ENCODE measurements around the gene TIMM13.

TIMM13 gene

DNA sequence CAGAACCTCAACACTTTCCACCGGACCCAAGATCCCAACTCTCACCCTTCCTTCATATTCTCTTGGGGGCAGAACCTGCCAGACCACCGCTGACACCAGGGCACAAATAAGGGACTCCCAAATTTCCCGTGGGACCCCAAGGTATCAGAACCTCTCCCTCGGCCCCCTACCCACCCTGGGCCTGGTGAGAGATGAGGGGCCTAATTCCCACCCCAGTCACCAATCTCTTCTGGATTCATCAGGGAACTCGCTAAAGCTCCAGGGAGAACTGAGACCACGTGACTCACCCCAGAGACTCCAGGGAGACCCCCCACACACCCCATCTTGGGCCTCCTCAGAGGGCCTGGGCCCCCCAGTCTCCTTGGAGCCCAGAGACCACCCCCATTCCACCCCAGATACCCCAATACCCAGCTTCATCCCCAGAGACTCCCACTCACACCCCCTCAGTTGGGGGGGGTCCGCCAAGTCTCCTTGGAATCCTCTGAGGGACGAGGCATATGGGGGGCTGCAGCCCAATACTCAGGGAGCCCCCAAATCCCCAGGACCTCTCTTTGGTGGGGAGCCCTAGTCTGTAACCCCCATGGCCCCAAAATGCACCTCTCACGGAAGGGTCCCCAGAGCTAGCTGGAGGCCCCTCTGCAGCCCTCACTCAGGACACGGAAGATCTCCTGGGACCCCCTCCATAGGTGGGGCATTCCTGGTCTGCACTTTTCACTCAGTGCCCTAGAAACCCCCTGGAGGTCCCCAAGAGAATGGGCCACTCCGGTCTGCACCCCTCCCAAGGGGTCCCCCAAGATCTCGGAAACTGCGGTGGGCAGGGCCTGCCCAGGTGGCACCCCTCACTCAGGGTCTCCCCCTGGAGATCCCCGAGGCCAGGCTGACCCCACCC, 27.8 kb upstream of the TIMM13 start:
- H3K27me3 ChIP-seq (ENCODE audit: control insufficient read depth in 2 of 2, insufficient read depth in 2 of 2, low read length in 2 of 2) = no peaks in the 10 kb centered on the region
- no peak overlapping the region for H3K27ac ChIP-seq (ENCODE audit: low read depth in 2 of 2, low read length in 2 of 2)
- peak overlapping the region; percentile 63 to 78 for H3K9ac ChIP-seq (ENCODE audit: low read depth in 1 of 2, low read length in 2 of 2)
- H3K36me3 ChIP-seq (ENCODE audit: control insufficient read depth in 2 of 2, insufficient read depth in 2 of 2, low read length in 2 of 2) = no peaks in the 10 kb centered on the region
- no peaks in the 10 kb centered on the region for H3K9me3 ChIP-seq (ENCODE audit: control insufficient read depth in 2 of 2, low read length in 2 of 2)
- H3K4me3 ChIP-seq (ENCODE audit: low read length in 2 of 2) = peak overlapping the region; percentile 76 to 79
- peaks cover 7 to 11% of the 10 kb centered on the region in 2 donors for H3K4me1 ChIP-seq (ENCODE audit: control insufficient read depth in 2 of 2, insufficient read depth in 2 of 2, low read length in 2 of 2)

DNA sequence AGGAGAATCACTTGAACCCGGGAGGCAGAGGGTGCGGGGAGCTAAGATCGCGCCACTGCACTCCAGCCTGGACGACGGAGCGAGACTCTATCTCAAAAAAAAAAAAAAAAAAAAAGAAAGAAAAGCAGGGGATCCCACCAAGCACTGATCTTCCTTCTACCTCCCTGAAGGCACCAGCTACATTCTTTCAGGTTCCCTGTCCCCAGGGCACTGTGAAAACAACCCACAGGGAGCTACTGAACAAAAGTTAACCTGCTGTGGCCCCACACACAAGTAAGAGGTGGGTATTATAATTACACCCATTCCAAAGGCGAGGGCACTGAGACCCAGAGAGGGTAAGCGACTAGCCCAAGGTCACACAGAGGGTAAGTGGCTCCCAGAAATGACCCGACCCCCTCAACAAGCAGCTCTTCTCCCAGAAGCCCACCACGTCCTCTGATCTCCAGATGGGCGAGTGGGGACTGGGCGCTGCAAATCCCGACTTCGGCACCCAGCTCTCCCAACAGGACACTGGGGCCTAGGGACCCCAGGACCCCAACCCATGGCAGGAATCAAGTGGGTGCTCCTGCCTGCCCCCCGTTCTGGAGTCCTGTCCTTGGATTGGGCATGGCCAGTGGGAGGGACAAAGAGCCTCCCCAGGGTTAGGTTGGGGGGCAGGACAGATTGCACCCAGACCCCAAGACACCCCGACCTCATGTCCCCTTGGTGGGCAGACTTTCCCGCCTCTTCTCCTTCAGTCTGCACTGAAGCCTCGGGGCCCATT, 27.0 kb upstream of the TIMM13 start:
- H3K27ac ChIP-seq (ENCODE audit: low read depth in 2 of 2, low read length in 2 of 2) = no peak overlapping the region
- no peaks in the 10 kb centered on the region for H3K9me3 ChIP-seq (ENCODE audit: control insufficient read depth in 2 of 2, low read length in 2 of 2)

GRCh38 chr19:2453431-2454025, 26.1 kb upstream of the TIMM13 start:
- Histone ChIP-seq H3K9me3 (ENCODE audit: control insufficient read depth in 2 of 2, low read length in 2 of 2) (no peaks in the 10 kb centered on the region), H3K27ac (ENCODE audit: low read depth in 2 of 2, low read length in 2 of 2) (no peak overlapping the region), H3K27me3 (ENCODE audit: control insufficient read depth in 2 of 2, insufficient read depth in 2 of 2, low read length in 2 of 2) (no peaks in the 10 kb centered on the region), H3K36me3 (ENCODE audit: control insufficient read depth in 2 of 2, insufficient read depth in 2 of 2, low read length in 2 of 2) (no peaks in the 10 kb centered on the region), H3K4me1 (ENCODE audit: control insufficient read depth in 2 of 2, insufficient read depth in 2 of 2, low read length in 2 of 2) (peaks cover 7 to 11% of the 10 kb centered on the region in 2 donors), H3K4me3 (ENCODE audit: low read length in 2 of 2) (no peak overlapping the region), H3K9ac (ENCODE audit: low read depth in 1 of 2, low read length in 2 of 2) (no peak overlapping the region)

More for the DNA sequence above, 27.0 kb upstream of the TIMM13 start:
- Histone ChIP-seq H3K27me3 (ENCODE audit: control insufficient read depth in 2 of 2, insufficient read depth in 2 of 2, low read length in 2 of 2) (no peaks in the 10 kb centered on the region), H3K36me3 (ENCODE audit: control insufficient read depth in 2 of 2, insufficient read depth in 2 of 2, low read length in 2 of 2) (no peaks in the 10 kb centered on the region), H3K4me3 (ENCODE audit: low read length in 2 of 2) (no peak overlapping the region), H3K9ac (ENCODE audit: low read depth in 1 of 2, low read length in 2 of 2) (no peak overlapping the region), H3K4me1 (ENCODE audit: control insufficient read depth in 2 of 2, insufficient read depth in 2 of 2, low read length in 2 of 2) (peaks cover 7 to 11% of the 10 kb centered on the region in 2 donors)

DNA sequence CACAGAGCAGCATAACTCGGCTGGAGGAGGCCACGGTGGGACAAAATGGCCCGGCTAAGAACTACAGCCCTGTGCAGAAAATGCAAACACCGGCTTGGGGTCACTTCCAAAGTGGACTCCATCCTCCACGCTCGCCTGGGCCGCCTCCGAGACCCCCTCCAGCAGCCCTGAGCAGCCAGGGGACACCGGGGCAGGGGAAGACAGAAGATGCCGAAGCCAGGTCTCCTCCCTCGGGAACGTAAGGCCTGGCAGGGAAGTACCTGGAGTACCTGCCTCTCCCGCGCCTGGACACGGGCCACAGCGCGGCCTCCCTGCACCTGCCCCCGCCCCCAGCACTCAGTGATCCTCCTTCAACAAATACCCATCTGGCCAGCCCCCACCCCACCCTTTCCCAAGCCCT, 24.4 kb upstream of the TIMM13 start:
- Histone ChIP-seq H3K36me3 (ENCODE audit: control insufficient read depth in 2 of 2, insufficient read depth in 2 of 2, low read length in 2 of 2) (no peaks in the 10 kb centered on the region), H3K9ac (ENCODE audit: low read depth in 1 of 2, low read length in 2 of 2) (no peak overlapping the region), H3K27me3 (ENCODE audit: control insufficient read depth in 2 of 2, insufficient read depth in 2 of 2, low read length in 2 of 2) (no peaks in the 10 kb centered on the region), H3K9me3 (ENCODE audit: control insufficient read depth in 2 of 2, low read length in 2 of 2) (no peaks in the 10 kb centered on the region), H3K4me1 (ENCODE audit: control insufficient read depth in 2 of 2, insufficient read depth in 2 of 2, low read length in 2 of 2) (peaks cover 7 to 8% of the 10 kb centered on the region in 2 donors), H3K4me3 (ENCODE audit: low read length in 2 of 2) (no peak overlapping the region), H3K27ac (ENCODE audit: low read depth in 2 of 2, low read length in 2 of 2) (no peak overlapping the region)

- Histone ChIP-seq H3K4me3 (ENCODE audit: low read length in 2 of 2) (no peak overlapping the region), H3K27ac (ENCODE audit: low read depth in 2 of 2, low read length in 2 of 2) (no peak overlapping the region), H3K4me1 (ENCODE audit: control insufficient read depth in 2 of 2, insufficient read depth in 2 of 2, low read length in 2 of 2) (peaks cover 7 to 8% of the 10 kb centered on the region in 2 donors), H3K9me3 (ENCODE audit: control insufficient read depth in 2 of 2, low read length in 2 of 2) (no peaks in the 10 kb centered on the region), H3K27me3 (ENCODE audit: control insufficient read depth in 2 of 2, insufficient read depth in 2 of 2, low read length in 2 of 2) (no peaks in the 10 kb centered on the region), H3K9ac (ENCODE audit: low read depth in 1 of 2, low read length in 2 of 2) (no peak overlapping the region), H3K36me3 (ENCODE audit: control insufficient read depth in 2 of 2, insufficient read depth in 2 of 2, low read length in 2 of 2) (no peaks in the 10 kb centered on the region)
Observed at GRCh38 chr19:2451138-2451537, 23.8 kb upstream of the TIMM13 start.

- Histone ChIP-seq H3K27me3 (ENCODE audit: control insufficient read depth in 2 of 2, insufficient read depth in 2 of 2, low read length in 2 of 2) (no peaks in the 10 kb centered on the region), H3K9ac (ENCODE audit: low read depth in 1 of 2, low read length in 2 of 2) (no peak overlapping the region), H3K27ac (ENCODE audit: low read depth in 2 of 2, low read length in 2 of 2) (no peak overlapping the region), H3K4me3 (ENCODE audit: low read length in 2 of 2) (no peak overlapping the region), H3K9me3 (ENCODE audit: control insufficient read depth in 2 of 2, low read length in 2 of 2) (no peaks in the 10 kb centered on the region), H3K36me3 (ENCODE audit: control insufficient read depth in 2 of 2, insufficient read depth in 2 of 2, low read length in 2 of 2) (peaks cover 0 to under 1% of the 10 kb centered on the region in 2 donors), H3K4me1 (ENCODE audit: control insufficient read depth in 2 of 2, insufficient read depth in 2 of 2, low read length in 2 of 2) (no peaks in the 10 kb centered on the region)
Observed at GRCh38 chr19:2449019-2449418, 21.6 kb upstream of the TIMM13 start.

DNA sequence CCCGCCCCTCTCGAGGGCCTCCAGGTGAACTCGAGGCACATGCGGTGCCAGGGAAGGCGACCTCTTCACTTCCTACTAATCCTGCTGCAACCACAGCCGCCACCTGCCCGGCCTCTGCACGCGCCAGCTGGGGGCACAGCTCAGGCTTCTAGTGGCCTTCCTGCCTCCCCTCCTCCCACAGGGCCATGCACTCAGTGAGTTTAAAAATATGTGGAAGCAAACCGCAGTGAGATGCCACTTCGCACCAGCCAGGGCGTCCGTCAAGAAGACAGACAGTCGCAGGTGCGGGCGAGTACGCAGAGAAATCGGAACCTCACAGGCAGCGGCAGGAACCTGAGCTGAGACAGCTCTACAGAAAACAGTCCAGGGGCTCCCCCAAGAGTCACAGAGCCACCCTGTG, 19.0 kb upstream of the TIMM13 start:
- Histone ChIP-seq H3K27me3 (ENCODE audit: control insufficient read depth in 2 of 2, insufficient read depth in 2 of 2, low read length in 2 of 2) (no peaks in the 10 kb centered on the region), H3K36me3 (ENCODE audit: control insufficient read depth in 2 of 2, insufficient read depth in 2 of 2, low read length in 2 of 2) (peaks cover 0 to 8% of the 10 kb centered on the region in 2 donors), H3K4me3 (ENCODE audit: low read length in 2 of 2) (no peak overlapping the region), H3K4me1 (ENCODE audit: control insufficient read depth in 2 of 2, insufficient read depth in 2 of 2, low read length in 2 of 2) (no peaks in the 10 kb centered on the region), H3K27ac (ENCODE audit: low read depth in 2 of 2, low read length in 2 of 2) (no peak overlapping the region), H3K9ac (ENCODE audit: low read depth in 1 of 2, low read length in 2 of 2) (no peak overlapping the region), H3K9me3 (ENCODE audit: control insufficient read depth in 2 of 2, low read length in 2 of 2) (no peaks in the 10 kb centered on the region)

DNA sequence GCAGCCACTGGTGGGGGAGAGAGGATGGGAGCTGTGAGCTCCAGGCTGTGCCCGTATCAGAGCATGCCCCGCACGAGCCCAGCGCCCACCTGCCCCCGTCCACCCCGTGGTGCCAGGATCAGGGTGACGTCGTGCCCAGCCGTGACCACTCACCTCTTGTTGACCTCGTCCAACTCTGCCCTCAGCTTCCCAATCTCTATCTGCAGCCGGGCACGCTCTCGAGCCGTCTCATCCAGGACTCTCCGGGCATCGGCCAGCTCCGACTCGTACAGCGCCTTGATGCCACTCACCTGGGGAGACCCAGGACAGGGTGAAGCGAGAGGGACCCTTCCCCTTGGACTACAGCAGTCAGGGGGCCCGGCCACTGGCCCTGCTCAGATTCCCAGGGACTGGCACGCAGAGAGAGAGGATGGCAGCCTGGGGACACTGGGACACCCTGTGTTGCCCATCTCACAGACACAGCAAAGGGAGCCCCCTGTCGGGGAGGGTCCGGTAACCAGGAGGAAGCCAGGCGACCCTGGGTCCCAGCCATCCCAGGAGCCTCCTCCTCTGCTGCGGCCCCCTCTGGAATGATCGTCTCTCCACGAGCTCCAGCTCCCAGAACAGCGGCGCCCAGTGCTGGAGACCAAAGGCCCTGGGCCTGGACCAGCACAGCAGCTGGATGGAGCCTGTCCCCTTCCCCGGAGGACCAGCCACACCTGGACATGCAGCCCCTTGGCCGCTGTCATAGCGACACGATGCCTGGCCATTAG, 17.0 kb upstream of the TIMM13 start:
- no peak overlapping the region for H3K9ac ChIP-seq (ENCODE audit: low read depth in 1 of 2, low read length in 2 of 2)
- no peak overlapping the region for H3K27ac ChIP-seq (ENCODE audit: low read depth in 2 of 2, low read length in 2 of 2)
- H3K27me3 ChIP-seq (ENCODE audit: control insufficient read depth in 2 of 2, insufficient read depth in 2 of 2, low read length in 2 of 2) = no peaks in the 10 kb centered on the region
- peaks cover 0 to 8% of the 10 kb centered on the region in 2 donors for H3K36me3 ChIP-seq (ENCODE audit: control insufficient read depth in 2 of 2, insufficient read depth in 2 of 2, low read length in 2 of 2)
- H3K4me3 ChIP-seq (ENCODE audit: low read length in 2 of 2) = no peak overlapping the region
- no peaks in the 10 kb centered on the region for H3K9me3 ChIP-seq (ENCODE audit: control insufficient read depth in 2 of 2, low read length in 2 of 2)
- H3K4me1 ChIP-seq (ENCODE audit: control insufficient read depth in 2 of 2, insufficient read depth in 2 of 2, low read length in 2 of 2) = no peaks in the 10 kb centered on the region

DNA sequence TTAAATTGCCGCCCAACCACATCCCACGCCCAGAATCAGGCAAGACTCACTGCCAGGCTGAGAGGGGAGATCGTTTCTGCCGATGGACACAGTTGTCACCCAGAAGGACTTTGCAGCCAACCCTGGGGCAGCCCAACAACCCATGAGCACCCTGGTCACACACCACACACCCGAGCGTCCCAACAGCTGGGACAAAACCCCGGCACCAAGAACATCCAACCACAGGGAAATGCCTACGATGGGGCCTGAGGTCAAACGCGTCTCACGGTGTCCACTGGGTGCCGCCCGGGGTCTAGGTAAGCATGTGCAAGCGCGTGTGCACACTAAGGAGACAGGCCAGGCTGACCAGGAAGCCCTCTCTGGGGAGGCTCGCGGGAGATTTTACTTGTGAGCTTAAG, 16.4 kb upstream of the TIMM13 start:
- Histone ChIP-seq H3K4me3 (ENCODE audit: low read length in 2 of 2) (no peak overlapping the region), H3K36me3 (ENCODE audit: control insufficient read depth in 2 of 2, insufficient read depth in 2 of 2, low read length in 2 of 2) (peaks cover 0 to 8% of the 10 kb centered on the region in 2 donors), H3K27me3 (ENCODE audit: control insufficient read depth in 2 of 2, insufficient read depth in 2 of 2, low read length in 2 of 2) (no peaks in the 10 kb centered on the region), H3K27ac (ENCODE audit: low read depth in 2 of 2, low read length in 2 of 2) (no peak overlapping the region), H3K9me3 (ENCODE audit: control insufficient read depth in 2 of 2, low read length in 2 of 2) (no peaks in the 10 kb centered on the region), H3K4me1 (ENCODE audit: control insufficient read depth in 2 of 2, insufficient read depth in 2 of 2, low read length in 2 of 2) (no peaks in the 10 kb centered on the region), H3K9ac (ENCODE audit: low read depth in 1 of 2, low read length in 2 of 2) (no peak overlapping the region)
